ENCODE data around the gene HACL1.
"Not testable (repeated sequence)": the region's sequence is repeated elsewhere in the genome, so short reads cannot be mapped to it uniquely, and the experiment has no call there.

HACL1 gene

DNA sequence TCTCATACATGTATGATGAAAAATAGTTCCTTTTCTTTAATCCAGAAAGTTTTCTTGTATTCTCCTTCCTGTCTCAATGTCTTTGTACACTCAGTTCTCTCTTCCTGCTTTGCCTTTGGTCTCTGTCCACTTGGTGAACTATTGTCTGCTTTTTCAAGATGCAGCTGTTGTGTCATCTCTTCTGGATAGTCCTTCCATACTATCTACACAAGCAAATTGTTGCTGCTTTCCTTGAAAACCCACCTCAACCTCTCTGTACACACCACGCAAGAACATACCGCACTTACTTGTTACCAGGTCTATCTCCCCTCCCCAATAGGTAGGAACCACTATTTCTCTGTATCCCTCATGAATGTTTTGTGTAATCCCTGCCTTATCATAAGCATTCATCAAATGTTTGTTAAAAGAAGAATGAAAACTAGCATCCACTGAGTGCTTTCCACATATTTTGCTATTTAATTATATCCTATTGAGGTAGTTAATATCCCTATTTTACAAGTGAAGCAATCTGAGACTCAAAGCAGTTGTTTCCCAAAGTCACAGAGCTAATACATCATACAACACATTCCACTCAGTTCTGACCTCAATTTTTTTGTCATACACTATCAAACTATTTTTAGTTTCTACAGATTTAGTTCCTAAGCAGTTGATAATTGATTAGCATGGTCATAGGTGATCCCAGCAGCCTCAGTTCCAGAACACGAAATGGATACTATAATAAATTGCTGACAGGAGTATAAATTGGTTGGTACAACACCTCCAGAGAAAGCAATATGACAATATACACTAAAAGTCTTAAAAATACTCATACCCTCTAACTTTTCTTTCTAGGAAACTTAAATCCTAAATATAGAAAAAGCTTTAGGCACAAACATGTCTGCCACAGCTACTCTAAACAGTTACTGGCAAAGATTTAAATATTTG, 19.6 kb downstream of the HACL1 start:
- DNase-seq (ENCODE audit: low read depth in 2 of 2), result no peak

DNA sequence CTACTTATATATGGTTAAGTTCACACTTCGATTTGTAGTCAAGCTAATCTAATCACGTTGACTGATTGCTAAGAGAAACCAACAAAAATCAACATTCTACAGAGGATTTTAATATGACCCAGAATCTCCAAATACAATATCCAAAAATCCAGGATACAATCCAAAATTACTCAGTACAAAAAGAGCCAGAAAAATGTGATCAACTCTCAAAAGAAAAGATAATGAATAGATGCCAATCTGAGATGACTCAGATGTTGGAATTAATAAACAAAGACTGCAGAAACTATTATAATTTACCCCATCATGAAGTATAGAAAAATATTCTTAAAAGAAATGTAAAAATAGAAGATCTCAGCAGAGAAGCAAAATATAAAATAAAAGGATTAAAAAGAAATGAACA, 22.3 kb downstream of the HACL1 start:
- DNase-seq (ENCODE audit: low read depth in 2 of 2), result no peak

DNA sequence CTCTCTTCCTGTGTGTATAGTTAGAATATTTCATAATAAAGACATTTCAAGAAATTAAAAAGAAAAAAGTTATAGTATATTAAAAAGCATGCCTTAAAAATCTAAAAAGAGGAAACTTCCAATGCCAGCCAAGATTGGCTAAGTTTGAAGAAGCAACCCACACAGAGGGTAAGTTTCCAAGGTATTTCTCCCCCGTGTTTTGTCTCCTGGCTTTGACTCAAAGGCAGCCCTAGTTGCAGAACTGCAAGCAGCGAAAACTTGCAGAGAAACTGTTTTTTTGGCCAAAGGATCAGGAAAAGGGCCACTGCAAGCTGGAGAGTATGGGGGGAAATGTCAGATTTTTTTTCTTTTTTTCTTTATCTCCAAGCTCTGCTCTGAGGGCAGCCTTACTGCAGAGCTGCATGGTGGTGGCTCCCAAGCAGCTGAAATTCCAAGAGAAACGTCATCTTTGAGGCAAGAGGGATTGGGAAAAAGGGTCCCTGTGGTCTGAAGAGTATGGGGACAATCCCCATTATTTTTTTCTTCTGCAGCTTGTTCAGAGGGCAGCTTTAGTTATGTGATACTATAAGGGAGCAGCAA, 23.0 kb downstream of the HACL1 start:
- DNase-seq (ENCODE audit: low read depth in 2 of 2), result no peak

DNA sequence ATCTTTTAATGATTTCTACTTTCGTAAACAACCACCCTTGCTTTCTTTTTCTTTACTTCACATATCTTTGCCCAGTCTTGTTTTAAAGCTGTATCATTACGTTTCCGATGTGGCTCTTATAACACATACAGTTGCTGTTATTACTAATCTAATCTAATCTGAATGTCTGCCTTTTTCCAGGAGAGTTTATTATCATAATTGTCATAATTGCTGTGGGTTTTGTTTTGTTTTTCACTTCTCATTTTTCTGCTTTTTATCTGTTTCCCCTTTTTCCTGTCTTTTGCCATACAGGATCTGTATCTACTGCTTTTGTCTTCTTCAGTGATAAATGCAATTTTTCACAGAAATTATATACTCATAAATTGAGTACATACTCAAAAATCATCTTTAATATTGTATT, 24.9 kb downstream of the HACL1 start:
- DNase-seq (ENCODE audit: low read depth in 2 of 2), result no peak

DNA sequence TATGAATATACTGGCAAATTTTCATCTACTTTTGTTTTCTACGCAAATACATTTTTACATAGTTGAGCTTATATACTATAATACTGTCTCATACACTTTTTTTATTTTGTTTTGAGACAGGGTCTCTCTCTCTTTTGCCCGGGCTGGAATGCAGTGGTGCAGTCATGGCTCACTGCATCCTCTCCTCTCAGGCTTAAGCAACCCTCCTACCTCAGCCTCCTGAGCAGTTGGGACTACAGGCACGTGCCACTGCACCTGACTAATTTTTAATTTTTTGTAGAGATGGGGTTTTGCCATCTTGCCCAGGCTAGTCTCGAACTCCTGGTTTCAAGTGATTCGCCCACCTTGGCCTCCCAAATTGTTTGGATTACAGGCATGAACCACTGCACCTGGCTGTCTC, 25.9 kb downstream of the HACL1 start:
- DNase-seq (ENCODE audit: low read depth in 2 of 2), result no peak

DNA sequence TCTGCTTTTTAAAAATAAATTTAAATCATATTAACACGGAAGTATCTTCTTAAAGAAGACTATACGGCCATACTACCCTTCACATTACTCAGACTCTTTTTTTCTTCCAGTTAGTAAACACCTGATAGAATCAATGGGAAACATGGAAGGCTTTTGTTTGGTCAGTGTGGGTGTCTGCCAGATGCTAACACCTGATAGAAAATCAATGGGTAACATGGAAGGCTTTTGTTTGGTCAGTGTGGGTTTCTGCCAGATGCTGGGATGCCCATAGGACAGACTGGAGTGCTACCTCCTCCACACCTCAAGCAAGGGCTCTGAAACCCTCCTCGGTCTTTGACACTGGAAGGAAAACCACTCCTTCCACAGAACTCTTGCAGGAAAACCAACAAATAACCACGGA, 29.2 kb downstream of the HACL1 start:
- no peak for DNase-seq (ENCODE audit: low read depth in 2 of 2)

DNA sequence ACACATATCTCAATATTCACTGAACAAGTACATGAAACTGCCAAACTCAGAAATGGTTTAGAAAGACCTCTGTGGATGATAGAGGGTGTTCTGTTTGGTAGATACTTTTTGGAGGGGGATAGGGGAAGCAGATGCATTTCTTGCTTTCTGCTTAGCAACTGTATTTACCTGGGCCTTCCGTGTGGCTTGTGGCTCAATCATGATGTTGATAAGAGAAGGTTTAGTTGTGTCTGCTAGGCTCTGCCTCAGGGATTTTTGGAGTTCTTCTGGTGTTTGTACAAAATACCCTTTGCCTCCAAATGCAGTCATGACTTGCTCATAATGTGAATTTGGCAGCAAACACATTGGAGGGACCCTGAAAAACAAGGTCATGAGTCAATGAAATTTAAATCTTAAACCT, 38.2 kb downstream of the HACL1 start:
- DNase-seq (ENCODE audit: low read depth in 2 of 2), result no peak

DNA sequence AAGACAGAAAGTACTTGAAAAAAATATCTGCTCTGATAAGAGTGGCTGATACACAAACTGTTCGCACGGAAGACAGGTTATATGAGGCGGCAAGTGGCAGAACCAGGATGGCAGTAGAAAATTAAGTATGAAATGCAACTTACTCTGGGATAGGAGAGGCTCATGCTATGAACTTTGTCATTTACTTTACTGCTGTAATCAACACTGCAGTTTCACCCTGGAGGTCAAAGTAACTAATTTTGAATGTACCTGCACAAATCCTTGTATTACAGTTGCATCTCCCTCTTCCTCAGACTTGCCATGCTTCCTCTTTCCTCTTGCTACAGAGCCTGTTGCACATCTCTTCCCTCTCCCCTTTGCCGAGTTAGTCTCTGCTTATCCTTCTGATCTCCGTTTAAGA, 38.8 kb downstream of the HACL1 start:
- no peak for DNase-seq (ENCODE audit: low read depth in 2 of 2)

DNA sequence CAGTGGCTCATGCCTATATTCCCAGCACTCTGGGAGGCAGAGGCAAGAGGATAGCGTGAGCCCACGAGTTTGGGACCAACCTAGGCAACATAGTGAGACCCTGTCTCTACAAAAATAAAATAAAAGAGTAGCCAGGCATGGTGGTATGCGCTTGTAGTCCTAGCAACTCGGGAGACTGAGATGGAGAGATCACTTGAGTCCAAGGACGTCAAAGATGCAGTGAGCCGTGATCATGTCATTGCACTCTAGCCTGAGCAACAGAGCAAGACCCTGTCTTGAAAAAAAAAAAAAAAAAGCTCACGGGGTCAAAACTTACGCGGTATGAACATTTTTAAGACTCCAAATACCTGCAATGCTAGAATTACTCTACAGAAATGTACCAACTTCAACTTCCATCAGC, 42.8 kb downstream of the HACL1 start:
- DNase-seq (ENCODE audit: low read depth in 2 of 2), result no peak

DNA sequence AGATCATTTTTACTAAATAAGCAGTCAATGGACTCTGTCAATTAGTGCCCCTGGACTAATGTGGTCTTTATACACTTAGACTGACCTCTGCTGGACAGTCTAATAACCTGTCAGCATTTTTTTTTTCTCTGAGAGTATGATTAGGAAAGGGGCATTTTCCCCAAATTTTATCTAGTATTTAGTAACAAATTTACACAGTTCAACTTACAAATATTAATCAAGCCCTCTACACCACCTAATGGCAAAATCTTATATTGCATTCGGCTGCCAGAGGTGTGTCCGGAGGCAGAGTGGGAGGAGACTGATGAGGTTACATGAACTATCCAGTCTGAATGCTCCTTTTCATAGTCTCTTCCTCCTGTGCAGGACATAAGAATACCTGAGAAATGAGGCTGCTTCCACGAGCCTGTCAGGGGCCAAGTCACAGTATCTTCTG, 43.8 kb downstream of the HACL1 start:
- peak in 1 of 2 donors; percentile 39 for DNase-seq (ENCODE audit: low read depth in 2 of 2)

DNA sequence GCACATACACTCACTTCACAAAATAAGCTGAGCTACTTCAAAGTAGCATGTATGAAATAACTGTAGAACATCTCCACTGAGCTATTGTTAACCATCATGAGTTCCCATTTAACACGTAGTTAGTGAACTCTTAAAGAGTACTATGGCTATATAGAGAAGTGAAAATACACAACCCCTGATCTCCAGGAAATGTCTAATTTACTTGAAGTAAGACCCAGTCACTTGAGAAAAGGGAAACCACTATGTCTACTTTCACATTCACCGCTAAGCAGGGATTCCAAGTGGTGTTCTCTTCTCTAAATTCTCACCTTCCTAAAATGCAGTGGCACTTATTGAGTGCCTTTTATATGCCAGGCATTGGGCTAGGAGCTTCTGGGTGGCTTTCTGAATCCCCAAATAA, 44.9 kb downstream of the HACL1 start:
- no peak for DNase-seq (ENCODE audit: low read depth in 2 of 2)

DNA sequence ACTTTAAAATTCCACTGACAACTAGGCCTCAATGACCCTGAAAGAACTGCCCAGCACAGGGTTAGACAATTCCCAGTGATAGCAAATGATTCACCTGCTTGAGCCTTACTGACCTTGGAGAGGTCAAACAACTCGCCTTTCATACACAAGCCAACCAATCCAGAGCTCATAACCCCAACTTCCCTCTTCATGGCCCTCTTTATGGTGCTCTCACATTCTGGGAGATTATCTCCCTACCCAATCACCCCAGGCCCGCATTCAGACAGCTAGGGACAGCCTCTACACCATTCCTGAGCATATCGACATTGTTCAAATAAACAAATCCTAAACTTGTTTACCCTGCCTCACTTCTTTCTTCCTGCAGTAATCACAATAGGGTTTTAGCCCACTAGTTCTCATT, 47.6 kb downstream of the HACL1 start:
- DNase-seq (ENCODE audit: low read depth in 2 of 2), result no peak

DNA sequence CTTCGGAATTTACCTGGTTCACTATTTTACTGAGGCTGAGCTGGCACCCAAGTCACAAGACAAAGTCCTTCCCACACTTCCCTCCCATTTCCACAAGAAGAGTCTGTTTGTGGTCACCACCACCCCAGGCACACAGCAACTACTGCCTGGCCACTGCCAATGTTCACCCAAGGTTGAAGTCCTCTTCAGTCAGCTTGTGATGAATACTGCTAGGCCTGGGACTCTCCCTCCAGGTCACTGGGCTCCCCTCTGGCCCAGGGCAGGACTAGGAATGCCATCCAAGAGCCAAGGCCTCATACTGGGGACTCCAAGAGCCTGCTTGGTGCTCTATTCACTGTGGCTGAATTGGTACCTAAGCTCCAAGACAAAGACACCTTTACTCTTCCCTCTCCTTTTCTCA, 49.5 kb downstream of the HACL1 start:
- DNase-seq (ENCODE audit: low read depth in 2 of 2), result no peak

DNA sequence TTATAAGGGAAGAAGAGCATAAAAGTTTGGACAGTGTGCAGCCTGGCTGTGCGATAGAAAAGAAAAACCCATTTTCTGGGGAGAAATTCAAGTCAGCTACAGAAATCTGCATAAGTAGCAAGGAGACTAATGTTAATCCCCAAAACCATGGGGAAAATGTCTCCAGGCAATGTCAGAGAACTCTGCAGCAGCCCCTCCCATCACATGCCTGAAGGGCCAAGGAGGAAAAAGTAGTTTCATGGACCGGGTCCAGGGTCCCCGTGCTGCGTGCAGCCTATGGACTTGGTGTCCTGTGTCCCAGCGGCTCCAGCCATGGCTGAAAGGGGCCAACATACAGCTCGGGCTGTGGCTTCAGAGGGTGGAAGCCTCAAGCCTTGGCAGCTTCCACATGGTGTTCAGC, 51.5 kb downstream of the HACL1 start:
- no peak for DNase-seq (ENCODE audit: low read depth in 2 of 2)

DNA sequence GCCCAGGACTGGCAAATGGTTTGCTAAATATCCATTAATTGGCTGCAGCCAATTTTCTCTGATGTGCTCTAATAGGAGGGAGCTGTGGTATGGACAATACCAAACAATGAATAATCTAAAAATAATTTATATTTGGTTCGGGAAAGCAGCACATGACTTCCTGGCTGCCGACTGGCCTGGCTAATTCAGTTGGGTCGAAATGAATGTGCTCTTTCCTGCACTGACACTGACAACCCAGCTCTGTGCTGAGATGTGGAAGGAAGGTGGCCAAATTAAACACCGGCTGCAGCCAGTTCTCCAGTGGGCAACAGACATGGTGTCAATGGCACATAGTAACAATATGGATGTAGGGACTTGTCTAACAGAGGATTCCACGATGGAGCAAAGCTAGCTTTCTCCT, 58.8 kb downstream of the HACL1 start:
- no peak for DNase-seq (ENCODE audit: low read depth in 2 of 2)

DNA sequence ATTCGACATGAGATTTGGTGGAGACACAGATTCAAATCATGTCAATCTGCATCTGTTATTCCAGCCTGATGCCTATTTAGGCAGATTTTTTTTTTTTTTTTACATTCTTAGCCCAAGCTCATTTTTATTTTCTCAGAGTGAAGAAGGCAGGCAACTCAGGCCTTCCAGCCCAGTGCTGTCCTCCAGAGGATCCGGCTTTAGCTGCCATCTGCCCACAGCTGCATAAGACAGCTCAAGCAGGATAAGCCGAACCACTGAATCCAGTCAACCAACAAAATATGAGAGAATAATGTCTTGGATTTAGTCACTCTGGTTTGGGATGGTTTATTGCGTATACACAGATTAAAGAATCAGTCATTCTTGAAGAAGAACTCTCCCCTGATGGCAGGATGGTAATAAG, 60.0 kb downstream of the HACL1 start:
- DNase-seq (ENCODE audit: low read depth in 2 of 2), result no peak

DNA sequence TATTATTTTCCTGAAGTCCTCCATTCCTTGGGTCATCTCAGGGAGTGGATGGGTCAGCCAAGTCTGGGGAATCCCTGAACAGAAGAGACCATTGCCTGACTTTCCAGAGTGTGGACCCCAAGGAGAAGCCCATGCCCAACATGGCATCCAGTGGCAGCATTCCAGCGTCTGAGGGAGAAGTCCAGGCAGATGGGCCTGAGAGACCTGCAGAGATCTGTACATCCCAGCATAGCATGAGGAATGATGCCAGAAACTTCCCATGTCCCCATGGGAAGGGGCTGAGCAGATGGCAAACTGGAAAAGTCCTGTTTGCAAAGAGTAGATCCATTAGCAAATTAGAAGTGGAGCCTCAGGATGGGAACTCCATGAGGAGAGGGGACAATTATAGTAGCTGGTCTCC, 62.3 kb downstream of the HACL1 start:
- DNase-seq (ENCODE audit: low read depth in 2 of 2), result no peak

DNA sequence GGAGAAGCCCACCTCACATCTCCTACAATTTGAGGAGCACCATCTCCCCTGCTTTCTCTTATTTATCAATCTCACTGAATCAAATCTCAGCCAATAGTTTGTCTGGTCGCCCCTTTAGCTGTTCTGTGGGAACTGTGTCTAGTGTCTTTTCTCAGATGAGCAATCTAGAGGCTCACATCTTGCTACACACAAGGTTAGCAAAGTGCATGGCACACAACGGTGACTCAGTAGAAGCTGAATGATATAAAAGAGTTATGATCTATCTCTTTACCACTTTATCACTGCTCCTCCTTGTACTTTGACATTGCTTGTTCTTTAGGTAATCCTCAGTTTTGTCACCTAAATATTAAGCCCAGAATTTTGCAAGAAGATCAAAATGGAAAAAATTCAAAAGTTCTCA, 63.0 kb downstream of the HACL1 start:
- no peak for DNase-seq (ENCODE audit: low read depth in 2 of 2)

DNA sequence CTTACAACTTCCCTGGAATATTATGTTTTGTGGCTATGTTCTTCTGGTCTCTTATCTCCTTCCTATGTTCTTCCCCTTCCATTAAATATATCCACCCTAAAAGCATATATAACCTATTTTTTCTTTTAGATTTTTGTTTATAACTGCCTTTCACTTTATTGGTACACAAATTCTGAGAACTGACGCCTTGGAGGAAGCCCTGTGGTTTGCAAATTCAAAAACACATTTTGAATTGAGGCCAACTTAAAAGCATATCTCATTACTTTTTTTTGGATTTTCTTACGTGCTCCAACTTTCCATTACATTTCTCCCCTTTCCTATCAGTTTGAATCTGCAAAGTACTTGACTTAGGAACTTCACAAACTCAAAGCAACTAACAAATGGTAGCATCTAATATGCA, 64.5 kb downstream of the HACL1 start:
- DNase-seq (ENCODE audit: low read depth in 2 of 2), result no peak

DNA sequence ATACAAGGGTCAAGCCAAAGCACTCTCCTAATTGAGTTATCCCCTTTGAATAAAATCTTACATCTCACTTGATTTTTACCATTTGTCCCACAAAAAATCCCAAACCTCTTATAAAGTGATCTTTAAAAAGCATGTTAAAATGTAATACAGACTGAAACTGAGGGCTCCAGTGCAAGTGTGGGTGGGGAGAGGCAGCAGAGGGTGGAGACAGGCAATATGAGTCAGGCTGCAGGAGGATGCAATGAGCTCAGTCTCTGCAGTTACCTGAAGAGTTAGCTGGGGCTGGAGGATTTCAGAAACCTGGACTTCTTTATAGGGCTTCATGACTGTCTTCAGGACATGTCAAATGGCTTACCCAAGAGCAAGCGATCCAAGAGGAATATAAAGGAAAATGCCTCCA, 65.6 kb downstream of the HACL1 start:
- peak; percentile 35 to 37 for DNase-seq (ENCODE audit: low read depth in 2 of 2)

DNA sequence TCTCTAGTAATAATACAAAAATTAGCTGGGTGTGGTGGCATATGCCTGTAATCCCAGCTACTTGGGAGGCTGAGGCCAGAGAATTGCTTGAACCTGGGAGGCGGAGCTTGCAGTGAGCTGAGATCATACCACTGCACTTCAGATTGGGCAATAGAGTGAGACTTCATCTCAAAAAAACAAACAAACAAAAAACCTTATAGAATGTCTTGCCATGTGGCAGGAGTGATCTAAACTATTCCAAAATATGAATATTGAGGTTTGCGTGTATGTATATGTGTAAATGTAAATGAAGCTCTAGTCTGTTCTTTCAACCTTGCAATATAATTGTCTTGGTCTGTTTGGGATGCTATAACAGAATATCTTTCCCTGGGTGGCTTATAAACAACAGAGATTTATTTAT, 68.8 kb downstream of the HACL1 start:
- DNase-seq (ENCODE audit: low read depth in 2 of 2), result not testable (repeated sequence)

DNA sequence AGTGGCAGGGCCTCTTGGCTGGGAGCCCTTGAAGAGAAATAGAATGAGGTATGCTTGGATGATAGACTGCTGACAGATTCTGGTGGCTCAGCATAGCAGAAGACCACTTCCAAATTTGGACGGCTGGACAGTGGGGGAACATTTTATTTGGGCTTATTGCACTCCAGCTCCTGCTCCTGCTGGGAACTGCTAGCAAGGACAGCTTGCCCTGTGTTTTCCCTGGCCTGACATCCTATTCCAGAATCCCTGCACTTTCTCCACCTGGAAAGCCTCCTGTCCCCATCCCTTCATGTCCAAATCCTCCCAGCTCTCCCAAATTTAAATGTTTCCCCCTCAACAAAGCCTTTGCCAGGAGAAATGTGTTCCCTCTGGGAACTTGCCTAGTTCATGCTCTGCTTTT, 70.0 kb downstream of the HACL1 start:
- no peak for DNase-seq (ENCODE audit: low read depth in 2 of 2)

DNA sequence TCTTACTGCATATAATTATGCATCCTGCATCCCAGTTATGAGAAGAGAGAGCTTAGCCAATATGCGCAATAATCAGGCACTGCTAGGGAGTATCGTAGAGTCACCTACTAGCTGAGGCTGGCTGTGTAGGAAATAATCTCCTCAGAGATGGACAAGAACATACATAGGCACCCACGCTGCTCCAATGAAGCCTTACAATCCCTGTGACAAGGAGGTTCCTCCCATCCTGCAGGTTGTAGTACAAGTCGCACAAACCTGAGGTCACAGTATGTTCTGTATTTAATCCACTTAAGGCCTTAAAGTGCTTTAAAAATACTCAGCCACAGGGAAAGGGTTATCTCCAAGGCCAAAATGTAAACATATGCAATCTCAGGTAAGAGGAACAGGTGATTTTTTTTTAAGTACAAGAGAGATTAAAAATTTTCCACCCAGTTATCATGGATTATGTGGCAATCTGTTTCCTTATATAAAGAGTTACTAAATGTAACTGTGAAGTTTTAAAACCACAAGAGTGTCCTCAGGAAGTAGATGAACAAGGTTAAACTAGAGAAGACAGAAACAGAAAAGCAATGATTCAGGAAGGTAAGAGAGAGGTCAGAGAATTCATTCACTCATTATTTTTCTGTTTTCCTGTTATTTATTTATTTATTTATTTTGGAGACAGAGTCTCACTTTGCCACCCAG, 72.4 kb downstream of the HACL1 start:
- DNase-seq (ENCODE audit: low read depth in 2 of 2), result no peak

All from stimulated activated CD4-positive, alpha-beta T cell treated with anti-CD3 and anti-CD28 coated beads, Interleukin-1b, Interleukin-23, amount 100 ng/mL, for 4 hours (primary cell).